LNCaP clone FGC (cell line): ENCODE results near the gene MMP14.

Source experiments
- DNase-seq: peaks from one replicate; pipeline ENCODE4 v3.0.0-alpha.2; 2011; ENCODE audit warnings: low read depth
- H3K4me3 ChIP-seq: 2 replicates; pipeline ENCODE4 v1.5.1; 2011; ENCODE audit warnings: mild to moderate bottlenecking, low read depth, low read length, control low read depth
- CTCF ChIP-seq: IDR thresholded peaks from 2 replicates; pipeline ENCODE4 v1.5.1; 2012; ENCODE audit warnings: mild to moderate bottlenecking; ENCODE audit not compliant: control insufficient read depth, insufficient read depth; ENCODE audit errors: extremely low read depth

Gene MMP14

GRCh38 chr14:22875003-22875747 lies 38.8 kb downstream of the MMP14 start:
- TF ChIP-seq CTCF = no peak
- H3K4me3 ChIP-seq = no peak overlapping the region
- no peak for DNase-seq

GRCh38 chr14:22875748-22876319 lies 39.4 kb downstream of the MMP14 start:
- DNase-seq = no peak
- no peak overlapping the region for H3K4me3 ChIP-seq
- no peak for TF ChIP-seq CTCF

GRCh38 chr14:22877000-22877501 lies 40.7 kb downstream of the MMP14 start:
- no peak overlapping the region for H3K4me3 ChIP-seq
- no peak for TF ChIP-seq CTCF
- DNase-seq = no peak

GRCh38 chr14:22878271-22879246 lies 42.2 kb downstream of the MMP14 start:
- DNase-seq = no peak
- H3K4me3 ChIP-seq = no peak overlapping the region
- TF ChIP-seq CTCF = no peak

- H3K4me3 ChIP-seq = no peak overlapping the region
- no peak for TF ChIP-seq CTCF
These were observed 45.7 kb downstream of the MMP14 start for GRCh38 chr14:22882064-22882463.

GRCh38 chr14:22882529-22883172 lies 46.3 kb downstream of the MMP14 start:
- no peak for DNase-seq

More at GRCh38 chr14:22882064-22882463, 45.7 kb downstream of the MMP14 start:
- no peak for DNase-seq

More at GRCh38 chr14:22882529-22883172, 46.3 kb downstream of the MMP14 start:
- TF ChIP-seq CTCF = no peak
- H3K4me3 ChIP-seq = no peak overlapping the region
